HG02759 (cell line): ENCODE results near the gene ZNF518A.
"Not testable (repeated sequence)": the region's sequence is repeated elsewhere in the genome, so short reads cannot be mapped to it uniquely, and the experiment has no call there.

Source experiments
- ATAC-seq: cut with Tn5 transposase; IDR thresholded peaks from one replicate; pipeline ENCODE4 v1.9.1; 2021; ENCODE audit warnings: mild to moderate bottlenecking, moderate library complexity; ENCODE audit not compliant: unreplicated experiment

ZNF518A gene

DNA sequence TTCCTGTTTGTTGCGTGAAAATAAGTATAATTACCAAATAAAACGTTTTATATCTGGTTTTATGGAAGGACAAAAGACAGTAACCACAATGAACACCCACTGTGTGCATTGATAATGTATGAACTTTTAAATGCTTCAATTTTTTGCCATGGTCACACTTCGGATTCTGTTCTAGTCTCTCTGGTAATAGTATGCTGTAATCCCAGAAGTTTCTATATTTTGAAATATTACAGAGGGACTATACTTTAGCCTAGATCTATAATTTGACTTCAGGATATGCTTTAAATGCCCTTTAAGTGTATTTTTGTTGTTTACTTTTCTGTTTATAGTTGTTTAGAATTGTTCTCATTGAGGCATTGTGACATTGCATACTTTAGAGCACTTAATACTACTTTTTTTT is 1.5 kb downstream of the ZNF518A start:
- no peak for ATAC-seq

DNA sequence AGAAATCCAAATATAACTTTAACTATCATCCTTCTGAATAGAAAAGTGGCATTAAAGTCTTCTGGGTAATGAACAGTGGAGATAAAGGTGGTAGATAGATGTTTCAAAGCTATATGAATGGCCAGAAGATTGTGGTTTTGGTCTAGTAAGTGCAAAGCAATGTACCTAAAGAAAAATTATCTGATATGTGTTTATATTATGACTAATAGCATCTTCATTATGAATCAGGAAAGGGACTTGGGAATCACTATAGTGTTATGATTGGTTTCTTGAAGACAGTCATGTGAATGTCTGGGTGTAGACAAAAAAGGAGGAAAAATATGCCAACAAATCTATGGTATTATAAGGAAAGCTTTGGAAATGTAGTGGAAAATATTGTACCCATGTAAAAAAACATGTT is 3.0 kb downstream of the ZNF518A start:
- no peak for ATAC-seq

DNA sequence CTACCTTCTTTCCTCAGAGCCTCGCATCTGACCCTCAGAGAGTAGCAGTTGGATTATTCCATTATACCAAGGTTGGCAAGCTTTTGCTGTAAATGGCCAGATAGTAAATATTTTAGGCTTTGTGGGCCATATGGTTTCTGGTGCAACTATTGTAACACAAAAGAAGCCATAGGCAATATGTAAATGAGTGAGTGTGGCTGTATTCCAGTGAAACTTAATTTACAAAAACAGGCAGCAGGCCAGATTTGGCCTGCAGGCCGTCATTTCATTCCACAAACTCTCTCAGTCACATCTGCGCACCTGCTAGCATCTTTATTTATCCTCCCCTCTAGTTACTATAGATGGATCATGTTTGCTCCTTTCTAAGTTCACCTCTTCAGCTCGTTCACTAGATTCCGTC is 6.7 kb downstream of the ZNF518A start:
- ATAC-seq = no peak

DNA sequence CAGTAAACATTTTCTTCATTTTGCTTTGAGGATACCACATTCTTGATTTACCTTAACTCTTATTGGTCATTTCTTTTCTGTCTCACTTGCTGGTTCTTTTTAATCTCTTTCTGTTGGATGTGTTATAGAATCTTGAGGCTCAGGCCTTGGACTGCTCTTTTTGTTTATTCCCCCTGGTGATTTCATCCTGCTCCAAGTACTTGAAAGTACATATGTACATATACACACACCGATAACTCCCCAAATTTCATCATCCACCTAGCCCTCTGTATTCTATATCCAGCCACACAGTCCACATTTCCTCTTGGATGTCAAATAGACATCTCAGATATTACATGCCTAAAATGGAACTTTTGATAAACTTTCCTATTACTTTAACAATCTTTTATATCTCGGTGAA is 7.5 kb downstream of the ZNF518A start:
- ATAC-seq = no peak

DNA sequence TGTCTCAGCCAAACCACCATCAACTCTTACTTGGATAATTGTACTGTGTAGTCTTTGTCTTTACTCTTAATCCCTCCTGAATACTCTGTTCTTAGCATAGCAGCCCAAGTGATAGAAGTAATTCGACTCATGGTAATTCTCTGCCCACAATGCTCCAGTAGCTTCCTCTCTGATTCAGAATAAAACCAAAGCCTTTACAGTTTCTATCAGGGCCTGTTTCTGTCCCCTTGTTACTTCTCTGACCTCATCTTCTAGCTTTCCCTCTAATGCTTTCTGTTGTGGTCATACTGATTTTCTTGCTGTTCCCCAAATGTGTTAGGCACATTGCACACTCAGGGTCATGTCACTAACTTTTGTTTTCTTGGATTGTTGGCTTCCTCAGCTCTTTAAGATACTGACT is 8.0 kb downstream of the ZNF518A start:
- peak; percentile 91 for ATAC-seq

DNA sequence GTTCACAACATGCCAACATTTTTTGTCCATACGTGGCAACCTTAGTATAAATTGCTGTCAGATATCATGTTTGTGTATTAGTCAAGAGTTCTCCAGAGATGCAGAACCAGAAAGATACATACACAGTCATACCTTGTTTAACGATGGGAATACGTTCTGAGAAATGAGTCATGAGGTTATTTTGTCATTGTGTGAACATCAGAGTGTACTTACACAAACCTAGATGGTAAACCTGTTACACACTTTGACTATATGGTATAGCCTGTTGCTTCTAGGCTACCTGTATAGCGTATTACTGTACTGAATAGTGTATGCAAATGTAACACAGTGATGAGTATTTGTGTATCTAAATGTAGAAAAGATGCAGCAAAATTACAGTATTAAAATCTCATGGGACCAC is 22.3 kb downstream of the ZNF518A start:
- ATAC-seq = no peak

DNA sequence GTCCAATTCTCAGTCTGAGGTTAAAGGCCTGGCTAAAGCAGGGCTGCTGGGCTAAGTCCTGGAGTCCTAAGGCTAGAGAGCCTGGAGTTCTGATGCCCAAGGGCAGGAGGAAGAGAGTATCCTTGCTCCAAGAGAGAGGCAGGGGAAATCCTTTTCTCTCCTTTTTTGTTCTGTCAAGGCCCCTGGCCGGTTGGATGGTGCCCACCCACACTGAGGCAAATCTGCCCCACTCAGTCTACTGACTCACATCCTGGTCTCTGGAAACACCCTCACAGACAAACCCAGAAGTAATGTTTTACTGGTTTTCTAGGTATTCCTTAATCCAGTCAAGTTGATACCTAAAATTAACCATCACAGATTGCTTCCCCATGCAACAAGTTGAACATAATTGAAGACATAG is 23.0 kb downstream of the ZNF518A start:
- ATAC-seq = no peak

DNA sequence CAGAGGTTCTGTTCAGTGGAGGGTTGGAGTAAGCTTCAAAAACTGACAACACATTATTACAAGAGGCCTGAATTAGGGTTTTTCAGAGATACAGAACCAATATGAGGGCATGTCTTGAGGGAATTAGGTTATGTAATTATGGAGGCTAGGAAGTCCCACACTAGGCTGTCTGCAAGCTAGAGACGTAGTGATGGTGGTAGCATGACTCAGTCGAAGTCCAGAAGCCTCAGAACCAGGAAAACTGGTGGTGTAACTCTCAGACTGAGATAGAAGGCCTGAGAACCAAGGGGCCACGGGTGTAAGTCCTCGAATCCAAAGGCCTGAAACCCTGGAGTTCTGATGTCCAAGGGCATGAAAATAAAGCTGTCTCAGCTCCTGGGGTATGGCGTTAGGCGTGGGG is 35.6 kb downstream of the ZNF518A start:
- no peak for ATAC-seq

DNA sequence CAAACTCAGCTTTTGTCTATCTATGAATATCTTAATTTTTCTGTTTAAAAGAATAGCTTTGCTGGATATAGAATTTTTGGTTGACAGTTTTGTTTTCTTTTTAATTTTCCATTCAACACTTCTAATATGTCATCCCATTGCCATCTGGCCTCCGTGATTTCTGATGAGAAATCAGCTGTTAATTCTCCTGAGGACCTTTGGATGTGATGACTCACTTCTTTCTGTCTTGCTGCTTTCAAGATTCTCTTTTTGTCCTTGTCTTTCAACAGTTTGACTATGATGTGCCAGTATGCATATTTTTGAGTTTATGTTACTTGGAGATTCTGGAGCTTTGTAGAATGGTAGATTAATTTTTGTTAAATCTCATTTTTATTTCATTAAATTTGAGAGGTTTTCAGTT is 38.4 kb downstream of the ZNF518A start:
- no peak for ATAC-seq

DNA sequence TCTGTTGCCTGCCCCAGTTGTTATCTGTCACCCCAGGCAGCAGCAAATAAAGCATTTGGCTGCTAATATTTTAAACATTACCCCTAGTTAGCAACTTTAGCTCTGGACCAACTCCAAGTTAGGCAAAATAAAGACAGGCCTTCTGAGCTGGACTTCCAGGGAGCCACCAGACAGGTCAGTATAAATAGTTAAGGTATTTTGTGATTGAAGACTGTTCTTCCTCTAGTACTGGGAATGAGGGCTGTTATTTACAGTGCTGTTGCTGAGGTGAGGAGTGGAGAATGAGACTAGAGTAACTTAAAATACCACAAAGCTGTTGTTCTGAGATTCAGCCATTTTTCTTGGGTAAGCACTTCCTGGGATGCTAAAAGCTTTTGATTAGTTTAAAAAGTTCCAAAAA is 40.1 kb downstream of the ZNF518A start:
- ATAC-seq = no peak

DNA sequence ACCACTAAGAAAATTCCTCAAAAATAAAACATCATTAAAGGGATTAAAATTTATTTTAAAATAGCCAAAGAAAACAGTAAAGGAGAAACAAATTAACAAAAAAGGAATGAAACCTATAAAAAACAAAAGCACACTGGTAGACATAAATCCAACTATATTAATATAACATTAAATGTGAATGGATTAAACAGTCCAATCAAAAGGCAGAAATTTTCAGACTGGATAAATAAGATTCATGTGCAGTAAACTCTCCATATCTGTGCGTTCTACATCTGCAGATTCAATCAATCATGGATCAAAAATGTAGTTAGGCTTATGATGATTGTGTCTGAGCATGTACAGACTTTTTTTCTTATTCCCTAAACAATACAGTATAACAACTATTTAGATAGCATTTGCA is 42.6 kb downstream of the ZNF518A start:
- ATAC-seq = no peak

DNA sequence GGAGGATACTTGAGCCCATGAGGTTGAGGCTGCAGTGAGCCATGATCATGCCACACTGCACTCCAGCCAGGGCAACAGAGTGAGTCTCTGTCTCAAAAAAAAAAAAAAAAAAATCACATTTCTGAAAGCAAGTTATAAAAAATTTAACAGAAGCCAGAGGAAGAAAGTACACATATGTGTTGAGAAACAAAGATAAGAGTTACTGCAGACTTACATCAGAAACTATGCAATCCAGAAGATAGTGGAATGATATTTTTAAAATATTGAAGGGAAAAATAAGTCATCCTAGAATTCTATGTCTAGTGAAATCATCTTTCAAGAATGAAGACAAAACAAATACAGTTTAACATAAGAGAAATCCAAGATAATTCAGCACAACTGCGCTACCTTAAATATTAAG is 46.9 kb downstream of the ZNF518A start:
- ATAC-seq = no peak

DNA sequence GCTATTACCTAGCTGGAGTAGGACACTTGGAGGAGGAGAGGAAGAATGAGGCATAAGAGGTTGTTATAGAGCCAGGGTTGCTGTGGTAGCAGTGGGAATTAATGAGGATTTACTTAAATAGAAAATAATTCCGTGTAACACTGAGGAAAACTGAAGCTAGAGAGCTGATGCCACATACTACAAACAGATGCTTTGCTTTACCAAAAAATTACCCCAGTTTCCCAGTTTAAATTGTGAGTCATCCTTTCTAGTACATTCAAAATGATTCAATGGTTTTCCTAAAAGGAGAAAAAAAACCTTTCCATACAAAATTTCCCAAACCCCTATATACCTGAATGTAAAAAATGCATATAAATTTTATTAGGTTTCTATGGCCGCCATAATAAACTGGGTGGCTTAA is 58.3 kb downstream of the ZNF518A start:
- no peak for ATAC-seq

DNA sequence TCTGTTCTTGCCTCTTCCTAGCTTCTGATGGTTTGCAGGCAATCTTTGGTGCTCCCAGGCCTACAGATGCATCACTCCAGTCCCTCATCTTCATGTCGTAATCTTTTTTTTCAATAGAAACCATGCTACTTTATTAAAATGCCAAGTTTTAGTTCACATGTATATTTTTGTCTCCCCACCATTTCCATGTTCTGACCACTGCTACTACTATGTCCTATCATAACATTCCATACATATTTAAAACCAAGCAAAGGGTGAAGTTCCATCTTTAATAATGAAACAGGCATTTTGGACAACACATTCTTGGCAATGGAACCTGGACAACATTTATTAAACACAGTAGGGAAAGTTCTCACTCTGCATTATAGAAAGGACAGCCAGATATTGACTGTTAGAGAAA is 58.8 kb downstream of the ZNF518A start:
- no peak for ATAC-seq

DNA sequence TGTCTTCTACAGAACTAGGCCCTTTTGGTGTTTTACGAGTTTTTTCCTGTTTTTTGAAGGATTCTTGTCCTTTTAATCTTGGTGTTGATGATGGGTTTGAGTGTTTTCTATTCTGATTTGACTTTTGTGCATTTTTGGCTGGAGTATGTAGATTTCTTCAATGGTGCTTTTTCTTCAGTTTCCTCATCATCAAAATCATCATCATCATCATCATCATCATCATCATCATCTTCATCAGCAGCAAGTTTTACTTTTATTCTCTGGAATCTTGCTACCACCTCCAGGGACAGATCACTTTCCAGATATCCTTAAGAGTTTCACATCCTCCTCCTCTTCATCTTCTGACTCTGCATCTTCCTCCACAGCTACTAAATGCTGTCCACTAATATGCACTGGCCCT is 59.4 kb downstream of the ZNF518A start:
- ATAC-seq = not testable (repeated sequence)

DNA sequence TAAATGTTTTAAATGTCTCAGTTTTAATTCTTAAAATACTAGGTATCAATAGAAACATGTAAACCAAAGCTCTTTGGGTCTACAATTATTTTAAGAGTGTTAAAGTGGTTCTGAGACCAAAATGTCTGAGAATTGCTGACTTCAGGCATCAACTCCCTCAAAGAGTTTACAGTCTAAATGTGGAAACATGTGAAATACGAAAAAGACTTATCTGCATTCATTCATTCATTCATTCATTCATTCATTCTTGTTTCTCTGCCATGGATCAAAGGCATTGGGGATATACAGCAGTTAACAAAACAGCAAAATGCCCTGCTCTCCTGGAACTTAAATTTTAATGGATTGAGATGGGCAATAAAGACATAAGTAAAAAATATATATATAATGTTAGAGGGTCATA is 71.4 kb downstream of the ZNF518A start:
- no peak for ATAC-seq

DNA sequence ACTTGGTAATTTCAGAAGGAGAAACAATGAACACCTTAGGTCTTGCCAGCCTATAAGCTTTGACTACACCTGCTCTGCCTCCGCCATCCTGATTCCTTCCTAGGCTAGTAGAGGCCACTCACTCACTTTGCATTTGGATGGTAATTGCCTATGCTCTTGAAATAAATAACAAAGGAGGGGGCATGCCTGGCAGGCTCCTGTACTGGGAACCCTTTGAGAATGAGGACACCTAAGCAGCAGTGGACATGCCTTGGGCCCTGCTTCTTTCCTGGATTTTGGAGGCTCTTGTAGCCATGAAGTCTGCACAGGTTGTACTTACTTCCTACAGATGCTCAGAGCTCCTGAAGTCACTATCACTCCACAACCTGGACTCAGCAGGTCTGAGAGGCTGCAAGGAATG is 75.5 kb downstream of the ZNF518A start:
- no peak for ATAC-seq

DNA sequence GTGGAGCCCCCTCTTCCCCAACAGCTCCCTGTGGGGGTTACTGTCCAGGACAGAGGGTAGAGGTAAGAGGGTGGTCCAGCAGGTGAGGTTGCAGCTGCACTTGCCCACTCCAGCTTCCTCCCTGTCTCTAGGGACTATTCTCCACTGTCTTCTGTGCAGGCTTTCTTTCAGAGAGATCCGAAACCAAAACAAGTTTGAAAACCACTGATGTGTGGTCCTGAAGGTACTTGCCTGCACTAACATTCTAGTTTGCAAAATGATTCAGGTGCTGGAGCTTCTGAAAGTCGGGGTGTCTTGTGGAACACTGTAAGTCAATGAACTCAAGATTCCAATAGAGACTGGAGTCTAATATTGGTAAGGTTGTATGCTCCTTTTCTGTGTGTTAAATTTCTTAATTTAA is 78.2 kb downstream of the ZNF518A start:
- ATAC-seq = no peak

DNA sequence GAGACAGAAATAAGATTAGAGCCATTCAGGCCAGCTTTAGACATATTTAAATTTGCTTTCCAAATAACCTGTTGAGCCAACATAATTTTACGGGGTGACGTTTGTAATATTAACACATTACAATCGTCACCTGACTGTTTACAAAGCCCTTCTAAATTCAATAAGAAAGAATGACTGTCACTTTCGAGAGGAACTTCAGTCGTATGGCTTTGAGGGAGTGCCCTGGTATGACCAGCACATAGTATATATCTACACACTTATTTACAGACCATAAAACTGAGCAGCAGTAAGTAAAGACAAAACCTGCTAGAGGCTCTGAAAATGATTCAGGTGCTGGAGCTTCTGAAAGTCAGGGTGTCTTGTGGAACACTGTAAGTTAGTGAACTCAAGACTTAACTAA is 78.8 kb downstream of the ZNF518A start:
- ATAC-seq = no peak

DNA sequence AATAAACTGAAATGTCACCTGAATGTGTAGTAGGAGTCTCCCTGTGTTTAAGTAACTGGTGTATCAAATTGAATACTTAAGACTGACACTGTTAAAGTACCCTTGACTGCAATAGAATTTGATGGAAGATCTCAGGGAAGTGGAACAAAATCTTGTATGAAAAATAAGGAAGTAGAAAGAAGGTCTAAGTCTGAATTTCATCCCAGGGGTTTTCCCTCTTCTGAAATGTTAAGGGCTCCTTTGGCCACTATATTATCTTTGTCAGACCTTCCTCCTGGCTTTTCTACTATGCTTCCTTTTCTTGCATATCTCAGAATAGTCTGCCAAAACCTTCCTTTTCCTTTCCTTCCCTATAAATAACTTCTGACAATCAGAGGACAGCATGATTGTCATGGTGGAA is 81.7 kb downstream of the ZNF518A start:
- ATAC-seq = no peak

DNA sequence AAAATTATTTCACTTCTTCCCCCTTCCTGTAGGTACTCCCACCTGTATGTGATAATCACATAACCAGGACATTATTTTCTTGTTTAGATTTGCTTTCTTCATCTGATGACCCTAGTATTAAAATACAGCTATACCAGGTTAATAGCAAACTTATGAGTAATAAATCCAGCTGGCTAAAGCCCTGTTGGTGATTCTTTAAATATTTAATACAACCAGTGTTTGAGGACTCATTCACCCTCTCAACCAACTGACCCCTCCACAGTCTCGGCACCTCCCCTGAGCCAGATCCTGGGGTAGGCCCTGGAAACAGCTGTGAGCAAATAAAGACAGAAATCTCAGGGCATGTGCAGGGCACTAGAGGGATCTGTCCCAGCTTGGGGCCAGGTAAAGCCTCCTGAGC is 82.8 kb downstream of the ZNF518A start:
- ATAC-seq = no peak
